DMS53 treated with DMSO at 0.1 percent for 48 hours (cell line): ENCODE results near the gene NEK6.
"Not testable (repeated sequence)": the region's sequence is repeated elsewhere in the genome, so short reads cannot be mapped to it uniquely, and the experiment has no call there.

Experiments
- DNase-seq: peaks from one replicate; lab custom pipeline; 2025; ENCODE audit not compliant: unreplicated experiment; lab: John Stamatoyannopoulos, UW

The NEK6 gene

GRCh38 chr9:124225945-124226344, 31.8 kb upstream of the NEK6 start:
- no peak for DNase-seq

- no peak for DNase-seq
These were observed 29.2 kb upstream of the NEK6 start for GRCh38 chr9:124228516-124228915.

- DNase-seq: no peak
These were observed 26.5 kb upstream of the NEK6 start for GRCh38 chr9:124231095-124231737.

GRCh38 chr9:124238546-124239140, 19.1 kb upstream of the NEK6 start:
- no peak for DNase-seq

- DNase-seq: no peak
These were observed 18.3 kb upstream of the NEK6 start for GRCh38 chr9:124239249-124240073.

- no peak for DNase-seq
These were observed 15.2 kb upstream of the NEK6 start for GRCh38 chr9:124242331-124243194.

- DNase-seq: not testable (repeated sequence)
These were observed 10.4 kb upstream of the NEK6 start for GRCh38 chr9:124247393-124247792.

- no peak for DNase-seq
These were observed 9.7 kb upstream of the NEK6 start for GRCh38 chr9:124248066-124248465.

- DNase-seq: no peak
These were observed 8.8 kb upstream of the NEK6 start for GRCh38 chr9:124248960-124249359.

GRCh38 chr9:124251204-124251603, 6.5 kb upstream of the NEK6 start:
- no peak for DNase-seq

- no peak for DNase-seq
These were observed 6.0 kb upstream of the NEK6 start for GRCh38 chr9:124251605-124252378.

- not testable (repeated sequence) for DNase-seq
These were observed 4.9 kb upstream of the NEK6 start for GRCh38 chr9:124252878-124253277.

GRCh38 chr9:124254261-124254682, 3.5 kb upstream of the NEK6 start:
- DNase-seq: no peak

- DNase-seq: no peak
These were observed 2.5 kb upstream of the NEK6 start for GRCh38 chr9:124255222-124255621.

GRCh38 chr9:124256517-124257069, 1.2 kb upstream of the NEK6 start:
- peak; percentile 78 for DNase-seq

- DNase-seq: no peak
These were observed 492 bp upstream of the NEK6 start for GRCh38 chr9:124257070-124257843.

- peak; percentile 25 for DNase-seq
These were observed 933 bp downstream of the NEK6 start for GRCh38 chr9:124258607-124259157.

GRCh38 chr9:124259158-124259808, 1.5 kb downstream of the NEK6 start:
- peak; percentile 25 for DNase-seq
